Osteoblast (primary cell): Measurements from ENCODE around the gene HOXD13. TPM values are rescaled to one million over a fixed set of nuclear protein-coding genes. Genes with fewer than 3 reads are reported as not detected.

Source experiments
- DNase-seq: peaks from one replicate; pipeline ENCODE4 v3.0.0; 2011; ENCODE audit warnings: low spot score, mixed read lengths; ENCODE audit not compliant: insufficient read length; ENCODE audit errors: missing footprints
- H2AFZ ChIP-seq: 2 replicates; pipeline ENCODE4 v1.6.0; 2011; ENCODE audit warnings: mild to moderate bottlenecking, low read length
- H3K27ac ChIP-seq: 2 replicates; pipeline ENCODE4 v1.5.1; 2011; ENCODE audit warnings: mild to moderate bottlenecking, low read depth, low read length, moderate library complexity
- H3K27me3 ChIP-seq: 2 replicates; pipeline ENCODE4 v1.6.0; 2012; ENCODE audit warnings: mild to moderate bottlenecking, control low read depth, inconsistent platforms, low read length, moderate library complexity; ENCODE audit not compliant: insufficient read depth
- H3K36me3 ChIP-seq: 2 replicates; pipeline ENCODE4 v1.5.1; 2011; ENCODE audit warnings: mild to moderate bottlenecking, low read length, control low read depth, moderate library complexity; ENCODE audit not compliant: insufficient read depth
- H3K4me1 ChIP-seq: 2 replicates; pipeline ENCODE4 v1.5.1; 2011; ENCODE audit warnings: mild to moderate bottlenecking, low read length, control low read depth, moderate library complexity; ENCODE audit not compliant: insufficient read depth
- H3K4me2 ChIP-seq: 2 replicates; pipeline ENCODE4 v1.6.0; 2011; ENCODE audit warnings: mild to moderate bottlenecking, low read length; ENCODE audit not compliant: insufficient read depth
- H3K4me3 ChIP-seq: fragments of 200-600 bp; sonication (generic); 3 replicates; pipeline ENCODE4 v1.5.1; 2012; ENCODE audit warnings: mild to moderate bottlenecking, low read length, inconsistent platforms; ENCODE audit not compliant: insufficient read depth
- H3K79me2 ChIP-seq: 2 replicates; pipeline ENCODE4 v1.6.0; 2012; ENCODE audit warnings: mild to moderate bottlenecking, low read length, control low read depth, inconsistent platforms; ENCODE audit not compliant: insufficient read depth
- H3K9me3 ChIP-seq: 2 replicates; pipeline ENCODE4 v1.5.1; 2011; ENCODE audit warnings: low read depth, low read length, control low read depth
- H4K20me1 ChIP-seq: 2 replicates; pipeline ENCODE4 v1.6.0; 2012; ENCODE audit warnings: mild to moderate bottlenecking, low read length, control low read depth; ENCODE audit not compliant: insufficient read depth
- total RNA-seq: library from RNA; depleted of rRNA; stranded (reverse); fragments of >200 nt; gene quantifications from 2 replicates; pipeline ENCODE4 v1.2.3, GENCODE V29; 2012
- TF ChIP-seq, protein P1 (sequence below): IDR thresholded peaks from 2 replicates; pipeline ENCODE4 v1.5.1; 2011; ENCODE audit warnings: mild to moderate bottlenecking, low read depth, low read length, moderate library complexity; ENCODE audit errors: extremely low read depth

HOXD13 gene
- total RNA-seq, 1 donor = not detected

DNA sequence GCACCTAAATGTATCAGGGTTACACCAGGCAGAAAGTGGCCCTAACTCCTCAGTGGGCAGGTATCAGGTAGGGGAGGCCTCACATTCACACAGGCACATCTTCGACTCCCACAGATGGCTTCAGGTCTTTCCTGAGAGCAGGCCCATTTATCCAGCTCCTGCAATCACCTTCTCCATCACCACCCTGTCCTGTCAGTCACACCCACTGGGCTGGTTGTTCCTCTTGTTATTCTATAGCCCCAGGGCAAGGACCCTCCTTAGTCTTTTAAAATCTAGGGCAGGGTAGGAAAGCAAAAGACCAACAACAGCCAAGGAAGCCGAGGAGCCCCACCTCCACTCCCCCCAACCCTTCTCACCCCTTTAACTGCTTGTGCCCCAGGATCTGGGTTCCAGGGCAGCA, 49.8 kb downstream of the HOXD13 start:
- Histone ChIP-seq H3K9me3 (no peaks in the 10 kb centered on the region), H3K27me3 (no peaks in the 10 kb centered on the region), H4K20me1 (peaks cover 6% of the 10 kb centered on the region), H3K4me3 (no peak overlapping the region), H3K79me2 (peaks cover 45% of the 10 kb centered on the region), H3K4me1 (peaks cover 11% of the 10 kb centered on the region), H3K27ac (no peak overlapping the region), H2AFZ (no peak overlapping the region), H3K36me3 (no peaks in the 10 kb centered on the region), H3K4me2 (no peak overlapping the region)
- TF ChIP-seq, protein P1, sequence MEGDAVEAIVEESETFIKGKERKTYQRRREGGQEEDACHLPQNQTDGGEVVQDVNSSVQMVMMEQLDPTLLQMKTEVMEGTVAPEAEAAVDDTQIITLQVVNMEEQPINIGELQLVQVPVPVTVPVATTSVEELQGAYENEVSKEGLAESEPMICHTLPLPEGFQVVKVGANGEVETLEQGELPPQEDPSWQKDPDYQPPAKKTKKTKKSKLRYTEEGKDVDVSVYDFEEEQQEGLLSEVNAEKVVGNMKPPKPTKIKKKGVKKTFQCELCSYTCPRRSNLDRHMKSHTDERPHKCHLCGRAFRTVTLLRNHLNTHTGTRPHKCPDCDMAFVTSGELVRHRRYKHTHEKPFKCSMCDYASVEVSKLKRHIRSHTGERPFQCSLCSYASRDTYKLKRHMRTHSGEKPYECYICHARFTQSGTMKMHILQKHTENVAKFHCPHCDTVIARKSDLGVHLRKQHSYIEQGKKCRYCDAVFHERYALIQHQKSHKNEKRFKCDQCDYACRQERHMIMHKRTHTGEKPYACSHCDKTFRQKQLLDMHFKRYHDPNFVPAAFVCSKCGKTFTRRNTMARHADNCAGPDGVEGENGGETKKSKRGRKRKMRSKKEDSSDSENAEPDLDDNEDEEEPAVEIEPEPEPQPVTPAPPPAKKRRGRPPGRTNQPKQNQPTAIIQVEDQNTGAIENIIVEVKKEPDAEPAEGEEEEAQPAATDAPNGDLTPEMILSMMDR = no peak
- no peak for DNase-seq

Other genes with a start within 250 kb of the HOXD13 start
- 51.0 and 55.0 TPM in 2 replicates for gene LNPK, start 90.5 kb upstream of the HOXD13 start, total RNA-seq
- gene EVX2, start 8.8 kb upstream of the HOXD13 start, total RNA-seq = under 0.01 TPM in 1 of 2 replicates, not detected in the other
- not detected in 2 replicates for gene HOXD12, start 7.1 kb downstream of the HOXD13 start, total RNA-seq
- not detected in 2 replicates for gene HOXD11, start 14.6 kb downstream of the HOXD13 start, total RNA-seq
- not detected in 2 replicates for gene HOXD10, start 24.1 kb downstream of the HOXD13 start, total RNA-seq
- 0.36 and 0.59 TPM in 2 replicates for gene HOXD9, start 30.0 kb downstream of the HOXD13 start, total RNA-seq
- gene HOXD8, start 37.0 kb downstream of the HOXD13 start, total RNA-seq = 3.3 and 5.6 TPM in 2 replicates
- 0.36 and 1.2 TPM in 2 replicates for gene HOXD4, start 58.8 kb downstream of the HOXD13 start, total RNA-seq
- gene HOXD3, start 64.6 kb downstream of the HOXD13 start, total RNA-seq = 1.1 and 2.1 TPM in 2 replicates
- not detected in 2 replicates for gene HOXD1, start 95.9 kb downstream of the HOXD13 start, total RNA-seq
- 13.0 and 14.4 TPM in 2 replicates for gene MTX2, start 176.7 kb downstream of the HOXD13 start, total RNA-seq